NOMO-1 treated with DMSO at 0.1 percent for 48 hours (cell line): ENCODE measurements around the gene RALBP1.

Experiments
- DNase-seq: peaks from one replicate; lab custom pipeline; 2025; ENCODE audit not compliant: unreplicated experiment; lab: John Stamatoyannopoulos, UW

RALBP1 gene

DNA sequence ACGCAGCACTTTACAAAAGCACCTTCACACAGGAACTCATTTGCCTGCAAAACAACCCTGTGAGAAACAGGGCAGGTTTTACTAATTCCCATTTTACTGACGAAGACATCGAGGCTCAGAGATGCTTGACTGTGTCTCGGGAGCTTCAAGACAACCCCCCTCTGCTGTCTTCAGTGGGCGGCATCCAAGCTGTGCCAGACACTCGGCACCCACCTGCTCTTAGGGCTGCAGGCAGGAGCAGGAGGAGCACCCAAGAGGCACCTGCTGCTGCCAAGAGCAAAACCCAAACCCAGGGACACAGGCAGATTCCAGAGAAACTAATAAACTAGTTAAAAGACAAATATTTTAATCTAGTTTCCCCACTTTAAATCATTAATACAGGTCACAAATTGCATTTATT lies 71.2 kb downstream of the RALBP1 start:
- DNase-seq = no peak

DNA sequence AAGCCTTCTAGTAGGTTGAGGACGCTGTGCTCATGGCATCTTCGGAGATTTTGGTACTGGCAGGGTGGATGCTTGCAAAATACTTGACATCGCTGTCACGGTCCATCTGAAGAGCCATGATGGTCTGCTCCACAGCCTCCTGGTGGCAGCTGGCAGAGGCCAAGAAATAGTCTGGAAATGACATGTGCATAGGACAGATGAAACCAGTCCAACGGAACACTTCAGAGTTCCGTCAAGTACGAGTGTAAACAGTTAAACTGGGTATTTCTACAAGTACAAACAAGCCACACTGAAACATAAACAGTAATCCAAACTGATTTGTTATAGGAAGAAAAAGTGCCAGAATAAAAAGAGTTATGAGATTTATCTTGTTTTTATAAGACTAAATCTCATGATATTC lies 72.5 kb downstream of the RALBP1 start:
- no peak for DNase-seq

- no peak for DNase-seq
Observed at GRCh38 chr18:9549405-9549804, 74.1 kb downstream of the RALBP1 start.

GRCh38 chr18:9550429-9550828 lies 75.1 kb downstream of the RALBP1 start:
- no peak for DNase-seq

GRCh38 chr18:9552191-9552590 lies 76.9 kb downstream of the RALBP1 start:
- no peak for DNase-seq

DNA sequence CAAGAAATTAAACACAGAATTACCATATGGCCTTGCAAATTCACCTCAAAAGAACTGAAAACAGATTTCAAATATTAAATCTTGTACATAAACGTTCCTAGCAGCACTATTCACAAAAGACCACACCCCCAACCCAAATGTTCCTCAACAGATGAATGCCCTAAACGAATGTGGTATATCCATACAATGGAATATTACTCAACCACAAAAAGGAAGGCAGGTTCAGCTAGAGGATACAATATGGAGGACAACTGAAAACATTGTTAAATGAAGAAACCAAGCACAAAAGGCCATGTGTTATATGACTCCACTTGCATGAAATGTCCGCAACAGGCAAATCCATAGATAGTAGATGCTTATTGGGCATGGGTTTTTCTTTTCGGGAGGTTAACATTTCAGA lies 77.3 kb downstream of the RALBP1 start:
- no peak for DNase-seq

DNA sequence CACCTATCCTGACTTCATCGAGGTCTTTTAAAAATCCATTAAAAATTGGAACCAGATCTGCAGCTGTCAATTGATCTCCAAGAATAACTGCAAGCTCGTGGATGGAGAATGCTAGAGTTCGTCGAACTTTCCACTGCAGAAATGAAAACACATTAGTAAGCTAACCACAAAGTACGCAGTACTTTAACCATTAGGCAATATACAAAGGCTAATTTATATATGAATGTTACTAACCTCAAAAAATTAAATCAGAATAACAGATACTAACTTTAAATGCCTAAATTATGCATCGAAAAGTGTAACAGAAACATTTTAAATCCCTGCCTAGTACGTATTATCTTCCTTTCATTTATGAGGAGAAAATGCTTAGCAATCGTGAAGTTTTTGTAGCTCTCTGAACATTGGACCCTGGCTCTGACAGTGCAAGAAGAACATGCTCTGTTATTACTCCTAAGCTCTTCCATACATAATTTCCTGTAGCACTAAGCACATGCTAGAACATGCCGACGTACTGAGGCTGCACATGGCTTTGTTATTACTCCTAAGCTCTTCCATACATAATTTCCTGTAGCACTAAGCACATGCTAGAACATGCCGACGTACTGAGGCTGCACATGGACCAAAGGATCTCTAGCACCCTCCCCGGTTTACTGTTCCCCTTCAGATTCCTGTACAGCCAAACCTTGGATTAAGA lies 82.1 kb downstream of the RALBP1 start:
- DNase-seq = no peak

DNA sequence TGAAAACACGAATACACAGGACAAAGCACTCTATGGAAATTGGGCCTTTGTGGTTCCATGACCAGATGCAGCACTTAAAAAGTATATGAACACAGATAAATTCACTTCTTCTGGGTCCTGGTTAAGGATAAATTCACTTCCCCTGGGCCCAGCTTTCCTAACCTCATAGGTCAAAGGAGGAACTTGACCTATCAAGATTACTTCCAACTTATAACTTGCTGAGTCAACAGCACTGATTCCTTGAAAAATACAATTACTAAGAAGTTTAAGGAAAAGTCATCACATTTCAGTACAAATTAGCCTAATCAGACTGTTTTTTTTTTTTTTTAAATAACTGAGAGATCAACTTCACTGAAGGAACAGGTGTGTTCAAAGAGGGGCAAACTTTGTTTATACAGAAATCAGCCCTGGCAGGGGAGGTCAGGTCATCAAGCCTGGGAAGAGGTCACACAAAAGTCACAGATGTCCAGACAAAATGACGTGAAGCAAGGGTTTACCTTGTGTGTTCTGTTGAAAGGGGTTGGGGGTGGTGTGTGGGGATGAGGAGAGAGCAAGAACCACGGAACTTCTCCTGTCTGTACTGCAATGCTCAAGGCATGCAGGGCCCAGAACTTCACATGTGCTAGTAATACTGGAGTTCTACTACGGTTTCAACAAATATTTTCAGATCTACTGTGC lies 83.2 kb downstream of the RALBP1 start:
- DNase-seq = no peak

GRCh38 chr18:9559253-9559652 lies 83.9 kb downstream of the RALBP1 start:
- DNase-seq = no peak

- peak; percentile 85 for DNase-seq
Observed at GRCh38 chr18:9561759-9562158, 86.4 kb downstream of the RALBP1 start.

GRCh38 chr18:9562584-9562983 lies 87.3 kb downstream of the RALBP1 start:
- no peak for DNase-seq

- DNase-seq = no peak
Observed at GRCh38 chr18:9563331-9563730, 88.0 kb downstream of the RALBP1 start.

GRCh38 chr18:9565407-9565806 lies 90.1 kb downstream of the RALBP1 start:
- DNase-seq = no peak

DNA sequence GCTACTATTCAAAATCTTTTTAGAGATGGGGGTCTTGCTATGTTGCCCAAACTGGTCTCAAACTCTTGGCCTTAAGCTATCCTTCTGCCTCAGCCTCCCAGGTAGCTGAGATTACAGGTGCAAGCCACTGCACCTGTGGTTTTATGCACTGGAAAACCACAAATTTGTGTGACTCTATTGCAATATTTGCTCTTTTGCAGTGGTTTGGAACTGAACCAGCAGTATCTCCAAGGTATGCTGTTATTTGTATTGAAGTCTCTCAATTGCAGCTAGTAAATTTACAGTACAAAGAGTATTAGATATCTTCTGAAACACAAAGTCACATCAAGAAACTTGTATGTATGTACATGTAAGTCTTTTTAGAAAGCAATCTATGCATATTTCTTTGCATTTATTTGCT lies 92.9 kb downstream of the RALBP1 start:
- no peak for DNase-seq

DNA sequence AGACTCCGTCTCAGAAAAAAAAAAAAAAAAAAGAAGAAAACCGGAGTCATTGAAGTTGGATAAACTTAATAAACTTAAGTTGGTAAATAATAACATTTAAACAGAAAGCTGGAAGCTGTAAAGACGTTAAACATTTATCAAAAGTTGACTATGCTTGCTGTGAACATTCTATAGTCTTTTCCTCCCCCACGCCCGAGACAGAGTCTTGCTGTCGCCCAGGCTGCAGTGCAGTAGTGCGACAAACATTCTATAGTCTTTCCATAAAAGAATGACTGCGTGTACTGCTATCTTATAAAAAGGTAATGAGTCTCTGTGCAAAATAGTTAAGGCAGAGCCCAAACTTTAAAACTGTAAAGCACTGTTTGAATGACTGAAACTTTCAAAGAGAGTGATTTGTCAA lies 93.9 kb downstream of the RALBP1 start:
- no peak for DNase-seq

DNA sequence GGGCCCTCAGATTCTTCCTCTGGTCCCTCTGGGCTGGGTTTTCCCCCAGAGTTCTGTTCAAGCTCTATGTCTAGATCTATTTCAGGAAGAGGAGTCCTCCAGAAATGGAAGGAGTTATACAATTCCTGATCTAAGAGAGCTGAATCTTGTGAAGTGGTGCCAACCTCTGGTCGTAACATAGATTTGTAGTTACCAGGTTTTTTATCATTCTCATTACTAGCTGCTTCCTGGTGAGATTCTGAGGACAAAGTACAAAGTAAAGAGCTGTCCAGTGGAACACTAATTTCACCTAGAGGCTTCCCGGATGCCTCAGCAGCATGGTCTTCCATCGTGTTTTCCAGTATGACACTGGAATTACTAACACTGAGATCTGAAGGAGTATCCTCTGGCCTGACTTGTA lies 94.9 kb downstream of the RALBP1 start:
- no peak for DNase-seq

GRCh38 chr18:9571546-9571945 lies 96.2 kb downstream of the RALBP1 start:
- no peak for DNase-seq

- no peak for DNase-seq
Observed at GRCh38 chr18:9574473-9575115, 99.3 kb downstream of the RALBP1 start.

GRCh38 chr18:9575558-9575957 lies 100.2 kb downstream of the RALBP1 start:
- peak; percentile 89 for DNase-seq

- no peak for DNase-seq
Observed at GRCh38 chr18:9577361-9577760, 102.0 kb downstream of the RALBP1 start.

GRCh38 chr18:9578306-9578705 lies 103.0 kb downstream of the RALBP1 start:
- no peak for DNase-seq

- DNase-seq = no peak
Observed at GRCh38 chr18:9581667-9582066, 106.4 kb downstream of the RALBP1 start.
